HUES64 (cell line): ENCODE data around the gene FAM13C.

ENCODE experiments used
- H3K27ac ChIP-seq: 2 replicates; pipeline ENCODE4 v1.7.0; 2013; ENCODE audit warnings: low read depth, low read length, inconsistent platforms
- H3K27me3 ChIP-seq: 2 replicates; pipeline ENCODE4 v1.6.1; 2013; ENCODE audit warnings: mild to moderate bottlenecking, low read length; ENCODE audit not compliant: insufficient read depth
- H3K36me3 ChIP-seq: 2 replicates; pipeline ENCODE4 v1.6.1; 2013; ENCODE audit warnings: mild to moderate bottlenecking, low read length; ENCODE audit not compliant: insufficient read depth
- H3K4me1 ChIP-seq: 2 replicates; pipeline ENCODE4 v1.6.1; 2013; ENCODE audit warnings: mild to moderate bottlenecking, low read length, moderate library complexity; ENCODE audit not compliant: insufficient read depth
- H3K4me3 ChIP-seq: 2 replicates; pipeline ENCODE4 v1.5.1; 2013; ENCODE audit warnings: mild to moderate bottlenecking, low read length, moderate library complexity
- H3K9ac ChIP-seq: 2 replicates; pipeline ENCODE4 v1.6.1; 2013; ENCODE audit warnings: mild to moderate bottlenecking, low read depth, low read length
- H3K9me3 ChIP-seq: 2 replicates; pipeline ENCODE4 v1.6.1; 2013; ENCODE audit warnings: low read depth, low read length; ENCODE audit not compliant: insufficient read depth
- WGBS: fragments of 150-250, 120-280 bp; methylation state at CpG from one replicate; pipeline ENCODE4 v1.1.7; 2013; ENCODE audit warnings: missing lambda C conversion rate; 5-methylcytosine and 5-hydroxymethylcytosine counted together

The FAM13C gene

GRCh38 chr10:59276919-59277318, 85.4 kb downstream of the FAM13C start:
- Histone ChIP-seq H3K9ac (no peak overlapping the region), H3K27me3 (no peaks in the 10 kb centered on the region), H3K9me3 (no peaks in the 10 kb centered on the region), H3K27ac (no peak overlapping the region), H3K4me1 (no peaks in the 10 kb centered on the region), H3K4me3 (no peak overlapping the region), H3K36me3 (no peaks in the 10 kb centered on the region)

- Histone ChIP-seq H3K9ac (no peak overlapping the region), H3K4me1 (no peaks in the 10 kb centered on the region), H3K36me3 (no peaks in the 10 kb centered on the region), H3K4me3 (no peak overlapping the region), H3K9me3 (no peaks in the 10 kb centered on the region), H3K27ac (no peak overlapping the region), H3K27me3 (no peaks in the 10 kb centered on the region)
Observed at GRCh38 chr10:59276133-59276532, 86.2 kb downstream of the FAM13C start.

- no peaks in the 10 kb centered on the region for H3K27me3 ChIP-seq
- no peaks in the 10 kb centered on the region for H3K36me3 ChIP-seq
- 100% methylated on average over 1 of the region's 1 CpG for WGBS
- no peak overlapping the region for H3K9ac ChIP-seq
- no peak overlapping the region for H3K4me3 ChIP-seq
- no peak overlapping the region for H3K27ac ChIP-seq
- H3K4me1 ChIP-seq, result no peaks in the 10 kb centered on the region
- H3K9me3 ChIP-seq, result no peaks in the 10 kb centered on the region
Observed at GRCh38 chr10:59273445-59273844, 88.9 kb downstream of the FAM13C start.

- Histone ChIP-seq H3K27me3 (no peaks in the 10 kb centered on the region), H3K9ac (no peak overlapping the region), H3K9me3 (no peaks in the 10 kb centered on the region), H3K36me3 (no peaks in the 10 kb centered on the region), H3K4me3 (no peak overlapping the region), H3K4me1 (no peaks in the 10 kb centered on the region), H3K27ac (no peak overlapping the region)
Observed at GRCh38 chr10:59272061-59272460, 90.3 kb downstream of the FAM13C start.

GRCh38 chr10:59271160-59271559, 91.2 kb downstream of the FAM13C start:
- Histone ChIP-seq H3K27ac (no peak overlapping the region), H3K27me3 (no peaks in the 10 kb centered on the region), H3K9me3 (no peaks in the 10 kb centered on the region), H3K4me3 (no peak overlapping the region), H3K4me1 (no peaks in the 10 kb centered on the region), H3K36me3 (no peaks in the 10 kb centered on the region), H3K9ac (no peak overlapping the region)
- WGBS, result 84% methylated on average over 4 of the region's 4 CpGs

- Histone ChIP-seq H3K9me3 (no peaks in the 10 kb centered on the region), H3K27ac (no peak overlapping the region), H3K4me3 (no peak overlapping the region), H3K9ac (no peak overlapping the region), H3K27me3 (no peaks in the 10 kb centered on the region), H3K36me3 (no peaks in the 10 kb centered on the region), H3K4me1 (no peaks in the 10 kb centered on the region)
- WGBS, result 93% methylated on average over 3 of the region's 3 CpGs
Observed at GRCh38 chr10:59270492-59270891, 91.9 kb downstream of the FAM13C start.

GRCh38 chr10:59269651-59270050, 92.7 kb downstream of the FAM13C start:
- H3K4me3 ChIP-seq, result no peak overlapping the region
- H3K9me3 ChIP-seq, result no peaks in the 10 kb centered on the region
- no peak overlapping the region for H3K9ac ChIP-seq
- no peaks in the 10 kb centered on the region for H3K36me3 ChIP-seq
- WGBS, result 97% methylated on average over 5 of the region's 6 CpGs
- no peak overlapping the region for H3K27ac ChIP-seq
- H3K27me3 ChIP-seq, result no peaks in the 10 kb centered on the region
- no peaks in the 10 kb centered on the region for H3K4me1 ChIP-seq

GRCh38 chr10:59268460-59268859, 93.9 kb downstream of the FAM13C start:
- no peaks in the 10 kb centered on the region for H3K36me3 ChIP-seq
- no peak overlapping the region for H3K4me3 ChIP-seq
- H3K27me3 ChIP-seq, result no peaks in the 10 kb centered on the region
- no peak overlapping the region for H3K27ac ChIP-seq
- no peak overlapping the region for H3K9ac ChIP-seq
- no peaks in the 10 kb centered on the region for H3K9me3 ChIP-seq
- 93% methylated on average over 7 of the region's 7 CpGs for WGBS
- no peaks in the 10 kb centered on the region for H3K4me1 ChIP-seq

- no peaks in the 10 kb centered on the region for H3K9me3 ChIP-seq
- H3K27ac ChIP-seq, result no peak overlapping the region
- no peak overlapping the region for H3K4me3 ChIP-seq
- H3K36me3 ChIP-seq, result no peaks in the 10 kb centered on the region
- H3K27me3 ChIP-seq, result no peaks in the 10 kb centered on the region
- H3K9ac ChIP-seq, result no peak overlapping the region
- 81% methylated on average over 3 of the region's 3 CpGs for WGBS
- H3K4me1 ChIP-seq, result no peaks in the 10 kb centered on the region
Observed at GRCh38 chr10:59266321-59266720, 96.0 kb downstream of the FAM13C start.

- H3K9ac ChIP-seq, result no peak overlapping the region
- no peaks in the 10 kb centered on the region for H3K27me3 ChIP-seq
- no peaks in the 10 kb centered on the region for H3K4me1 ChIP-seq
- no peak overlapping the region for H3K4me3 ChIP-seq
- WGBS, result 61% methylated on average over 4 of the region's 5 CpGs
- H3K27ac ChIP-seq, result no peak overlapping the region
- H3K36me3 ChIP-seq, result no peaks in the 10 kb centered on the region
- H3K9me3 ChIP-seq, result no peaks in the 10 kb centered on the region
Observed at GRCh38 chr10:59265141-59265540, 97.2 kb downstream of the FAM13C start.

GRCh38 chr10:59258890-59259289, 103.5 kb downstream of the FAM13C start:
- no peaks in the 10 kb centered on the region for H3K4me1 ChIP-seq
- no peak overlapping the region for H3K9ac ChIP-seq
- no peak overlapping the region for H3K27ac ChIP-seq
- H3K9me3 ChIP-seq, result no peaks in the 10 kb centered on the region
- 100% methylated on average over 1 of the region's 1 CpG for WGBS
- H3K27me3 ChIP-seq, result no peaks in the 10 kb centered on the region
- H3K36me3 ChIP-seq, result no peaks in the 10 kb centered on the region
- no peak overlapping the region for H3K4me3 ChIP-seq

GRCh38 chr10:59257224-59257623, 105.1 kb downstream of the FAM13C start:
- Histone ChIP-seq H3K4me1 (no peaks in the 10 kb centered on the region), H3K4me3 (no peak overlapping the region), H3K27me3 (no peaks in the 10 kb centered on the region), H3K36me3 (no peaks in the 10 kb centered on the region), H3K9ac (no peak overlapping the region), H3K27ac (no peak overlapping the region), H3K9me3 (no peaks in the 10 kb centered on the region)
- 89% methylated on average over 1 of the region's 1 CpG for WGBS
